Natural killer cell (primary cell): ENCODE results near the gene POLD1. TPM values are rescaled to one million over a fixed set of nuclear protein-coding genes. Genes with fewer than 3 reads are reported as not detected.
A peak's percentile ranks its signal among the peaks of the same experiment; 100 is the strongest.

ENCODE experiments used
- ATAC-seq, 3 donors: fragments of 150-1000 bp in 2 of 3; fragments of 200-7000 bp in 1 of 3; cut with Tn5 transposase; 1 replicate in 1 of 3; 2 replicates in 2 of 3; pipeline ENCODE4 v1.10.0; 2021; ENCODE audit warnings: mild to moderate bottlenecking in 2 of 3, moderate library complexity in 2 of 3
- DNase-seq, 2 donors: peaks; one replicate each; pipeline versions ENCODE4 v3.0.0 to v3.0.0-alpha.2; 2013 to 2021; ENCODE audit warnings: mixed read lengths in 1 of 2
- H3K27ac ChIP-seq: one replicate; pipeline ENCODE4 v1.5.1; 2013; ENCODE audit warnings: mild to moderate bottlenecking, low read length
- H3K27me3 ChIP-seq: one replicate; pipeline ENCODE4 v1.6.1; 2013; ENCODE audit warnings: low read length; ENCODE audit not compliant: control insufficient read depth, insufficient read depth
- H3K36me3 ChIP-seq: one replicate; pipeline ENCODE4 v1.6.1; 2013; ENCODE audit warnings: low read length; ENCODE audit not compliant: control insufficient read depth, insufficient read depth
- H3K4me1 ChIP-seq: one replicate; pipeline ENCODE4 v1.6.1; 2013; ENCODE audit warnings: low read length; ENCODE audit not compliant: control insufficient read depth, insufficient read depth
- H3K4me3 ChIP-seq: one replicate; pipeline ENCODE4 v1.5.1; 2013; ENCODE audit warnings: low read length
- H3K9me3 ChIP-seq: one replicate; pipeline ENCODE4 v1.6.1; 2013; ENCODE audit warnings: low read length; ENCODE audit not compliant: control insufficient read depth, insufficient read depth
- H3K27ac Mint-ChIP-seq, 2 donors: one replicate each; pipeline ENCODE4 v1.8.0; 2022; ENCODE audit warnings: mild to moderate bottlenecking in 2 of 2, mixed read lengths in 2 of 2, moderate library complexity in 1 of 2
- H3K27me3 Mint-ChIP-seq, 2 donors: one replicate each; pipeline ENCODE4 v1.8.0; 2022; ENCODE audit warnings: low read depth in 2 of 2, mixed read lengths in 2 of 2
- H3K36me3 Mint-ChIP-seq: one replicate; pipeline ENCODE4 v1.8.0; 2022; ENCODE audit warnings: mixed read lengths
- H3K4me1 Mint-ChIP-seq, 2 donors: one replicate each; pipeline ENCODE4 v1.8.0; 2022; ENCODE audit warnings: mixed read lengths in 2 of 2
- H3K4me3 Mint-ChIP-seq: one replicate; pipeline ENCODE4 v1.8.0; 2022; ENCODE audit warnings: mild to moderate bottlenecking, moderate library complexity, mixed read lengths
- H3K9me3 Mint-ChIP-seq, 2 donors: one replicate each; pipeline ENCODE4 v1.8.0; 2022; ENCODE audit warnings: mixed read lengths in 2 of 2
- CTCF ChIP-seq: fragments of 200-600 bp; IDR thresholded peaks from one replicate; pipeline ENCODE4 v1.8.0; 2022; ENCODE audit warnings: antibody characterized with exemption
- WGBS: methylation state at CpG from one replicate; pipeline ENCODE4 v1.1.7; 2013; ENCODE audit warnings: missing lambda C conversion rate; ENCODE audit not compliant: insufficient coverage; 5-methylcytosine and 5-hydroxymethylcytosine counted together
- intact Hi-C: fragments of 100-400 bp; cut with micrococcal nuclease; formaldehyde crosslinking; loops from one replicate; pipeline ENCODE4 v1.14.2; 2022
- total RNA-seq, 4 donors: library from RNA; stranded (reverse); fragments of 120-200 nt in 1 of 4; gene quantifications; one replicate each; pipeline versions ENCODE4 v1.2.3 to v1.2.4, GENCODE V29; 2013 to 2022

The POLD1 gene
- total RNA-seq, 3 donors from 2014 or later (not counting 1 experiment from before 2014, with no cell fraction given): 26.1 to 32.0 (median 30.2) TPM

GRCh38 chr19:50406156-50406820 is 22.1 kb downstream of the POLD1 start:
- Mint-ChIP-seq H3K4me3 (no peak overlapping the region), H3K27me3 (no peaks in the 10 kb centered on the region), H3K27ac (peak overlapping the region in 1 of 2 donors; percentile 51), H3K4me1 (no peaks in the 10 kb centered on the region), H3K36me3 (no peaks in the 10 kb centered on the region), H3K9me3 (no peaks in the 10 kb centered on the region)
- Histone ChIP-seq H3K27ac (no peak overlapping the region), H3K4me1 (no peaks in the 10 kb centered on the region), H3K9me3 (no peaks in the 10 kb centered on the region), H3K36me3 (peaks cover 13% of the 10 kb centered on the region), H3K27me3 (no peaks in the 10 kb centered on the region), H3K4me3 (no peak overlapping the region)
- TF ChIP-seq CTCF: no peak
- DNase-seq: no peak
- 93% methylated on average over 22 of the region's 22 CpGs for WGBS
- intact Hi-C loops: no loop called here
- no peak for ATAC-seq

GRCh38 chr19:50406829-50407228 is 22.7 kb downstream of the POLD1 start:
- peaks cover 11% of the 10 kb centered on the region for H3K36me3 ChIP-seq
- H3K4me1 ChIP-seq: no peaks in the 10 kb centered on the region
- no peak for TF ChIP-seq CTCF
- H3K27me3 ChIP-seq: no peaks in the 10 kb centered on the region
- Mint-ChIP-seq H3K36me3 (no peaks in the 10 kb centered on the region), H3K4me3 (no peak overlapping the region), H3K27me3 (no peaks in the 10 kb centered on the region), H3K9me3 (no peaks in the 10 kb centered on the region), H3K4me1 (no peaks in the 10 kb centered on the region), H3K27ac (peak overlapping the region in 1 of 2 donors; percentile 51)
- H3K4me3 ChIP-seq: no peak overlapping the region
- intact Hi-C loops: no loop called here
- DNase-seq (no peak), ATAC-seq (no peak)
- WGBS: 97% methylated on average over 19 of the region's 19 CpGs
- no peak overlapping the region for H3K27ac ChIP-seq
- H3K9me3 ChIP-seq: no peaks in the 10 kb centered on the region

- no peak for DNase-seq
- Histone ChIP-seq H3K4me1 (peaks cover 2% of the 10 kb centered on the region), H3K27ac (no peak overlapping the region), H3K9me3 (no peaks in the 10 kb centered on the region), H3K4me3 (no peak overlapping the region), H3K36me3 (peaks cover 9% of the 10 kb centered on the region), H3K27me3 (no peaks in the 10 kb centered on the region)
- 98% methylated on average over 17 of the region's 17 CpGs for WGBS
- Mint-ChIP-seq H3K36me3 (no peaks in the 10 kb centered on the region), H3K27me3 (no peaks in the 10 kb centered on the region), H3K9me3 (no peaks in the 10 kb centered on the region), H3K4me3 (no peak overlapping the region), H3K4me1 (no peaks in the 10 kb centered on the region), H3K27ac (no peak overlapping the region)
- intact Hi-C loops: no loop called here
- no peak for TF ChIP-seq CTCF
- ATAC-seq: peak in 1 of 3 donors; percentile 21
These were observed 25.2 kb downstream of the POLD1 start for GRCh38 chr19:50409347-50409746.

GRCh38 chr19:50410109-50410508 is 26.0 kb downstream of the POLD1 start:
- DNase-seq: no peak
- no peaks in the 10 kb centered on the region for H3K36me3 Mint-ChIP-seq
- H3K4me1 Mint-ChIP-seq: peaks cover 0 to 6% of the 10 kb centered on the region in 2 donors
- Histone ChIP-seq H3K27ac (no peak overlapping the region), H3K4me3 (no peak overlapping the region), H3K27me3 (no peaks in the 10 kb centered on the region), H3K4me1 (peaks cover 9% of the 10 kb centered on the region), H3K9me3 (no peaks in the 10 kb centered on the region), H3K36me3 (peaks cover 9% of the 10 kb centered on the region)
- no peak overlapping the region for H3K27ac Mint-ChIP-seq
- no peaks in the 10 kb centered on the region for H3K9me3 Mint-ChIP-seq
- no peak for ATAC-seq
- H3K27me3 Mint-ChIP-seq: no peaks in the 10 kb centered on the region
- intact Hi-C loops: no loop called here
- no peak overlapping the region for H3K4me3 Mint-ChIP-seq
- no peak for TF ChIP-seq CTCF
- WGBS: 93% methylated on average over 10 of the region's 10 CpGs
